UCSD-AML1 (cell line): ENCODE measurements around the gene DCBLD2.

Source experiments
- DNase-seq: peaks from one replicate; lab custom pipeline; 2025; ENCODE audit not compliant: unreplicated experiment; lab: John Stamatoyannopoulos, UW

Gene DCBLD2

GRCh38 chr3:98769448-98769847 is 132.0 kb downstream of the DCBLD2 start:
- DNase-seq: no peak

- no peak for DNase-seq
Observed at GRCh38 chr3:98768961-98769360, 132.5 kb downstream of the DCBLD2 start.

GRCh38 chr3:98766924-98767323 is 134.6 kb downstream of the DCBLD2 start:
- no peak for DNase-seq

GRCh38 chr3:98765721-98766120 is 135.8 kb downstream of the DCBLD2 start:
- no peak for DNase-seq

- DNase-seq: no peak
Observed at GRCh38 chr3:98764472-98764884, 137.0 kb downstream of the DCBLD2 start.

GRCh38 chr3:98763819-98764418 is 137.6 kb downstream of the DCBLD2 start:
- no peak for DNase-seq

- peak; percentile 19 for DNase-seq
Observed at GRCh38 chr3:98763076-98763475, 138.4 kb downstream of the DCBLD2 start, which contains the start of gene ST3GAL6. Gene ST3GAL6, plus strand, starts transcription at chr3:98763340. Its CDS starts 5,101 bp downstream, at chr3:98768441.

- DNase-seq: no peak
Observed at GRCh38 chr3:98761643-98762229, 139.8 kb downstream of the DCBLD2 start.

- DNase-seq: no peak
Observed at GRCh38 chr3:98759629-98760028, 141.9 kb downstream of the DCBLD2 start.

- DNase-seq: no peak
Observed at GRCh38 chr3:98755601-98756000, 145.9 kb downstream of the DCBLD2 start.

GRCh38 chr3:98754483-98754882 is 147.0 kb downstream of the DCBLD2 start:
- no peak for DNase-seq

- DNase-seq: no peak
Observed at GRCh38 chr3:98750276-98750919, 151.1 kb downstream of the DCBLD2 start.

- no peak for DNase-seq
Observed at GRCh38 chr3:98746882-98747281, 154.6 kb downstream of the DCBLD2 start.

- no peak for DNase-seq
Observed at GRCh38 chr3:98746122-98746521, 155.4 kb downstream of the DCBLD2 start.
